RWPE1 (cell line): ENCODE measurements around the gene FAM114A1.
A peak's percentile ranks its signal among the peaks of the same experiment; 100 is the strongest.

Experiments
- CTCF ChIA-PET: fragments of 350-600 bp; sonication (Branson Sonifier 250); formaldehyde crosslinking; extraction: SDS; loops from one replicate; lab custom pipeline; 2021; lab: Yijun Ruan, JAX
- POLR2A ChIA-PET: fragments of 400-600 bp; formaldehyde crosslinking; extraction: SDS; loops from one replicate; lab custom pipeline; 2020; ENCODE audit warnings: antibody characterized with exemption; ENCODE audit not compliant: low non-redundant PET; lab: Yijun Ruan, JAX
- DNase-seq: peaks from one replicate; pipeline ENCODE4 v3.0.0; 2012; ENCODE audit warnings: low spot score
- H3K27ac ChIP-seq: fragments of 450-650 bp; 2 replicates; pipeline ENCODE4 v1.5.1; 2017
- CTCF ChIP-seq: fragments of 450-650 bp; conservative IDR thresholded peaks from 2 replicates; pipeline ENCODE4 v1.5.1; 2017; ENCODE audit warnings: low read depth, mild to moderate bottlenecking

FAM114A1 gene

GRCh38 chr4:38867478-38868058 is at the start of gene FAM114A1:
FAM114A1 (plus strand) TSS chr4:38867806; CDS start chr4:38878079, 10,273 bp downstream.
- DNase-seq, result peak; percentile 79
- POLR2A ChIA-PET, result no interaction called here
- peak within 1 kb of the TSS; percentile 84 for H3K27ac ChIP-seq

GRCh38 chr4:38818441-38818976 is 49.1 kb upstream of the FAM114A1 start:
- POLR2A ChIA-PET, result no interaction called here
- H3K27ac ChIP-seq, result no peak overlapping the region
- peak; percentile 25 for DNase-seq
- TF ChIP-seq CTCF, result no peak
- CTCF ChIA-PET, result no interaction called here

More at GRCh38 chr4:38867478-38868058, at the start of gene FAM114A1:
- TF ChIP-seq CTCF, result no peak
- CTCF ChIA-PET, result interaction anchor here (0.7 kb wide), 1 partner anchor 207 kb away, joined by 3 read pairs; no protein-coding TSS in a partner anchor

- ChIA-PET POLR2A (no interaction called here), CTCF (interaction anchor here (0.6 kb wide), 1 partner anchor 37 kb away, joined by 3 read pairs; no protein-coding TSS in a partner anchor)
- no peak overlapping the region for H3K27ac ChIP-seq
- no peak for DNase-seq
- TF ChIP-seq CTCF, result no peak
Measured at GRCh38 chr4:38819569-38819968, 48.0 kb upstream of the FAM114A1 start.

- TF ChIP-seq CTCF, result no peak
- DNase-seq, result no peak
- CTCF ChIA-PET, result no interaction called here
- H3K27ac ChIP-seq, result no peak overlapping the region
- POLR2A ChIA-PET, result no interaction called here
Measured at GRCh38 chr4:38820329-38821061, 47.1 kb upstream of the FAM114A1 start.

- ChIA-PET POLR2A (no interaction called here), CTCF (no interaction called here)
- no peak overlapping the region for H3K27ac ChIP-seq
- no peak for TF ChIP-seq CTCF
- no peak for DNase-seq
Measured at GRCh38 chr4:38821739-38822138, 45.9 kb upstream of the FAM114A1 start.

- CTCF ChIA-PET, result no interaction called here
- POLR2A ChIA-PET, result no interaction called here
- H3K27ac ChIP-seq, result no peak overlapping the region
- DNase-seq, result no peak
- TF ChIP-seq CTCF, result no peak
Measured at GRCh38 chr4:38822748-38823303, 44.8 kb upstream of the FAM114A1 start.
